ENCODE measurements around the gene OTOA. TPM values are rescaled to one million over a fixed set of nuclear protein-coding genes. Genes with fewer than 3 reads are reported as not detected.

Gene OTOA
- total RNA-seq (2021; fragmentation: NEBNext Ultra II Directional; extraction: Animal tissue kit (Norgen Biotek cat#: 25700)) (0.32 TPM in 1 of 2 replicates, not detected in the other), polyA plus RNA-seq (2011; rRNA removed) (0.06 and 0.13 TPM in 2 replicates), polyA minus RNA-seq (2011; rRNA and poly(A)+ RNA removed) (0.25 and 0.29 TPM in 2 replicates)
- polyA plus RNA-seq (2011; cell fraction: cytosol; rRNA removed) = 0.13 TPM
- 0.51 TPM for polyA plus RNA-seq (2011; cell fraction: nucleus; rRNA removed)
- 0.13 to 0.22 TPM (median 0.19 TPM) in 3 of 4 replicates, not detected in the other for polyA plus RNA-seq (2012, experiment 1 of 2)
- 0.05 TPM for polyA plus RNA-seq (2012, experiment 2 of 2)
- polyA plus RNA-seq (2013, experiment 1 of 2) = 0.24 TPM
- polyA plus RNA-seq (2013, experiment 2 of 2) = 0.15 TPM
- not detected for polyA minus RNA-seq (2011; cell fraction: cytosol; rRNA and poly(A)+ RNA removed)
- polyA minus RNA-seq (2011; cell fraction: nucleus; rRNA and poly(A)+ RNA removed) = not detected
- long read RNA-seq, experiment 1 = 0 reads
- long read RNA-seq, experiment 2 = 0 reads

- Histone ChIP-seq H3K4me2 (ENCODE audit: insufficient read depth in 1 of 2, low read depth in 2 of 2, low read length in 2 of 2) (peak within 1 kb of the TSS; percentile 61 to 72), H3K9ac (replicated peaks in 1 of 4; ENCODE audit: extremely low read depth in 1 of 4, low read depth in 3 of 4, low read length in 3 of 4) (no peak within 1 kb of the TSS), H4K8ac (ENCODE audit: extremely low read depth, insufficient read depth, low read length) (0 out of 2 replicates have a peak within 1 kb of the TSS, but pooled peaks have one; percentile 65), H3K18ac (ENCODE audit: extremely low read depth, low read length) (no peak within 1 kb of the TSS; the same call in 1 of the 2 replicates), H3K4me3 (ENCODE audit: extremely low read depth in 1 of 4, insufficient read depth in 2 of 4, low read depth in 3 of 4, low read length in 4 of 4) (peak within 1 kb of the TSS in 2 of 4 experiments; percentile 43 to 57; a peak in 5 of 8 replicates), H3K14ac (ENCODE audit: insufficient read length) (no peak within 1 kb of the TSS), H2BK20ac (ENCODE audit: low read length) (no peak within 1 kb of the TSS), H2BK12ac (ENCODE audit: low read depth, low read length) (no peak within 1 kb of the TSS), H2BK15ac (ENCODE audit: low read length) (no peak within 1 kb of the TSS), H4K20me1 (replicated peaks in 1 of 2; ENCODE audit: control insufficient read depth in 1 of 2, insufficient read depth in 2 of 2, low read length in 2 of 2) (no peaks in the 10 kb centered on the region), H4K5ac (ENCODE audit: insufficient read length, low read depth, low read length) (no peak within 1 kb of the TSS), H2AFZ (ENCODE audit: low read length) (peak within 1 kb of the TSS; percentile 85; the same call in 1 of the 2 replicates), H3K36me3 (ENCODE audit: control insufficient read depth in 2 of 4, insufficient read depth in 4 of 4, low read length in 3 of 4) (no peaks in the 10 kb centered on the region), H3K56ac (replicated peaks; ENCODE audit: insufficient read length, low read depth, low read length) (no peak within 1 kb of the TSS), H3K79me1 (ENCODE audit: low read depth, low read length) (no peaks in the 10 kb centered on the region), H3K27me3 (replicated peaks in 1 of 4; ENCODE audit: control insufficient read depth in 3 of 4, extremely low read depth in 1 of 4, insufficient read depth in 3 of 4, low read length in 3 of 4) (no peaks in the 10 kb centered on the region), H4K91ac (replicated peaks; ENCODE audit: insufficient read length, low read length) (no peak within 1 kb of the TSS), H3K23me2 (ENCODE audit: low read depth, low read length) (no peaks in the 10 kb centered on the region; the same call in 1 of the 2 replicates), H3K9me3 (ENCODE audit: insufficient read depth in 2 of 2, low read depth in 1 of 2, low read length in 1 of 2) (no peaks in the 10 kb centered on the region), H3K4me1 (replicated peaks in 1 of 4; ENCODE audit: control insufficient read depth in 3 of 4, insufficient read depth in 4 of 4, low read length in 3 of 4) (peaks cover 0 to 9% (median 2%) of the 10 kb centered on the region in 4 experiments; a peak in 4 of 7 replicates), H2BK120ac (replicated peaks; ENCODE audit: low read depth, low read length) (no peak within 1 kb of the TSS), H2AK5ac (ENCODE audit: low read depth, low read length) (no peak within 1 kb of the TSS), H3K79me2 (ENCODE audit: control insufficient read depth in 1 of 2, insufficient read depth in 2 of 2, low read length in 2 of 2) (no peaks in the 10 kb centered on the region), H3K23ac (ENCODE audit: insufficient read length) (no peak within 1 kb of the TSS), H3K27ac (ENCODE audit: low read depth, low read length) (no peak within 1 kb of the TSS), H2BK5ac (ENCODE audit: low read depth, low read length) (no peak within 1 kb of the TSS), H3K4ac (replicated peaks; ENCODE audit: insufficient read length, low read depth, low read length) (no peak within 1 kb of the TSS)
- ChIA-PET POLR2A (ENCODE audit: partially characterized antibody) (no interaction called here), CTCF (ENCODE audit: partially characterized antibody) (interaction anchor here (1.0 to 3.2 kb wide), 6 partner anchors 12 to 81 kb away, joined by 3 to 13 read pairs (median 5); no protein-coding TSS in a partner anchor)
- DNase-seq (ENCODE audit: low read depth in 1 of 2, low spot score in 2 of 2) = peak; percentile 29 to 71
- no peak for FAIRE-seq
- 35% methylated on average over 21 of the region's 45 CpGs; no CpG with 5 or more reads in 1 of the 2 experiments for WGBS, 2 experiments (ENCODE audit: extremely low coverage in 1 of 2, insufficient coverage in 1 of 2, insufficient read length in 1 of 2, insufficient replicate concordance in 2 of 2, low coverage in 1 of 2, low lambda C conversion rate in 2 of 2, missing lambda C conversion rate in 1 of 2)
- TF ChIP-seq EGR1 (IDR thresholded peaks at IDR 0.05; ENCODE audit: borderline replicate concordance, low read depth, low read length) (no peak), SIN3A (conservative IDR thresholded peaks at IDR 0.05 in 1 of 2, IDR thresholded peaks at IDR 0.05 in 1 of 2; ENCODE audit: low read depth in 1 of 2, low read length in 2 of 2) (no peak), KDM1A (IDR thresholded peaks at IDR 0.05; ENCODE audit: borderline replicate concordance, low read length) (no peak), BRCA1 (IDR thresholded peaks at IDR 0.05; ENCODE audit: low read depth, low read length) (no peak), KDM4A (IDR thresholded peaks at IDR 0.05; ENCODE audit: low read depth, low read length, severe bottlenecking) (no peak), RNF2 (IDR thresholded peaks at IDR 0.05; ENCODE audit: borderline replicate concordance, low read depth, low read length, missing control alignments, poor library complexity, severe bottlenecking) (no peak), POLR2A (IDR thresholded peaks at IDR 0.05; ENCODE audit: control extremely low read depth in 1 of 2, low read depth in 2 of 2, low read length in 2 of 2) (no peak), PHF8 (conservative IDR thresholded peaks at IDR 0.05; ENCODE audit: low read depth, low read length) (no peak)
- TF ChIP-seq, protein P1, sequence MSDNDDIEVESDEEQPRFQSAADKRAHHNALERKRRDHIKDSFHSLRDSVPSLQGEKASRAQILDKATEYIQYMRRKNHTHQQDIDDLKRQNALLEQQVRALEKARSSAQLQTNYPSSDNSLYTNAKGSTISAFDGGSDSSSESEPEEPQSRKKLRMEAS (IDR thresholded peaks at IDR 0.05) = no peak
Measured at GRCh38 chr16:21663889-21664647, at the start of gene OTOA. Gene OTOA (plus strand): TSS chr16:21663968. CDS start chr16:21678515, 14,547 bp downstream.

Measured in H1 (cell line).